NCI-H1417 treated with DMSO at 0.1 percent for 48 hours (cell line): ENCODE results near the gene GRID2.

ENCODE experiments used
- DNase-seq: peaks from one replicate; lab custom pipeline; 2025; lab: John Stamatoyannopoulos, UW

GRID2 gene

DNA sequence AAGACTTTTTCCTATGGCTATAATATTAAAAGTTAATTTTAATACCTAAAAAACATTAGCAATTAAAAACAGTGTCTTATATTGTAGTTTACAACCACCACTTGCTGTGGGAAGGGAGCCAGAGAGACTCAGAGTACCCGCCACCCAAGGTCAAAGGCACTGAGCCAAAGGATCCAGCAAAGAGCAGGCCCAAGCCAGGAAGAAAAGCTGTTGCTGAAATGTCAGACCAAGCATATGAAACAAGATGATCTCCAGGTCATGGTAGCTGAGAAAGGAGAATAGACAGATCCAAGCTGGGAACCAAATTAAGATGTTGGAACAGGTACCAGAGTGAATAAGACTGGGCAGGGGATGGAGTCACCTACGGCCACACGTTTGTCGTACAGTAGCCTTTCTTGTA is 1506.0 kb downstream of the GRID2 start:
- no peak for DNase-seq

DNA sequence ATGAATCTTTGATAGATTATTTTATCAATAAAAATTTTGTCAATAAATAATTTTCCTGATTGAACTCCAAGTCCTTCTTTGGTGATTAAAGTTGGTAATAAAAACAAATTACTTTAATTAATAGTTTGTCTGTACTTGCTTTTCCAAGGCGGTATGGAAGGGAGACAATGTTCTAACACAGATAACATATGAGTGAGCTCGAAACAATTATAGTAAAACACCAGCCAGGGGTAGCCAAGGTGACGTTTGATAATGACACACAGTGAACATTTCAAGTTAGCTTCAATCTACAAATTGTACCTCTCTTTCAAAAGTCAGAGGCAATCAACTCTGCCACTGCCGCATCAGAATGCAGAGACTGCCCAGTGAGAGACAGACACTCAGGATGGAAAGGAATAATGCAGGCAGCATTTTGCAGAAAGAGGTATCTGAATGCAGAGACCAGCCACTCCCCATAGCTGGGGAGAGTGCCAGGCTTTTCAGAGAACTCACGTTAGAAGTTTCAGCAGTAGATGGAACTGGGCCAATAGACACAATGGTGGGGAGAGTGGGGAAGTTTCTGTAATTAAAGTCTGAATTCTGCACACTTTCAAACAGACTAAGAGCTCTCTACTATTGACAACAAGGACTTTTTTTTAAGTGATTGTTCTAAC is 1506.7 kb downstream of the GRID2 start:
- no peak for DNase-seq

GRCh38 chr4:93813092-93813491 is 1509.3 kb downstream of the GRID2 start:
- no peak for DNase-seq

GRCh38 chr4:93814141-93814540 is 1510.4 kb downstream of the GRID2 start:
- no peak for DNase-seq

GRCh38 chr4:93814722-93815121 is 1511.0 kb downstream of the GRID2 start:
- no peak for DNase-seq
